Fibroblast of skin of left quadriceps (primary cell): ENCODE results near the gene LYRM1.
"Not testable (repeated sequence)": the region's sequence is repeated elsewhere in the genome, so short reads cannot be mapped to it uniquely, and the experiment has no call there.

Experiments used
- DNase-seq, 2 experiments: peaks; one replicate each; pipeline ENCODE4 v3.0.0-alpha.2; 2013; ENCODE audit warnings: low read depth in 2 of 2

LYRM1 gene

GRCh38 chr16:20973201-20973600, 72.6 kb downstream of the LYRM1 start:
- DNase-seq = not testable (repeated sequence)
